ENCODE measurements around the gene DPF3.
A peak's percentile ranks its signal among the peaks of the same experiment; 100 is the strongest.

DPF3 gene

GRCh38 chr14:72844524-72844923 is 49.4 kb downstream of the DPF3 start:
- DNase-seq = no peak

GRCh38 chr14:72839753-72840607 is 53.9 kb downstream of the DPF3 start:
- DNase-seq = no peak

GRCh38 chr14:72839351-72839750 is 54.5 kb downstream of the DPF3 start:
- DNase-seq = no peak

- DNase-seq = no peak
Measured at GRCh38 chr14:72836085-72836484, 57.8 kb downstream of the DPF3 start.

- no peak for DNase-seq
Measured at GRCh38 chr14:72833174-72833573, 60.7 kb downstream of the DPF3 start.

- no peak for DNase-seq
Measured at GRCh38 chr14:72830786-72831594, 62.9 kb downstream of the DPF3 start.

- DNase-seq = no peak
Measured at GRCh38 chr14:72830356-72830755, 63.5 kb downstream of the DPF3 start.

GRCh38 chr14:72828604-72829003 is 65.3 kb downstream of the DPF3 start:
- no peak for DNase-seq

GRCh38 chr14:72826039-72826438 is 67.9 kb downstream of the DPF3 start:
- DNase-seq = no peak

- DNase-seq = no peak
Measured at GRCh38 chr14:72825486-72825885, 68.4 kb downstream of the DPF3 start.

GRCh38 chr14:72824051-72824450 is 69.8 kb downstream of the DPF3 start:
- DNase-seq = no peak

GRCh38 chr14:72822946-72823611 is 70.8 kb downstream of the DPF3 start:
- DNase-seq = peak in 1 of 58 donors; percentile 7

GRCh38 chr14:72818998-72819397 is 74.9 kb downstream of the DPF3 start:
- no peak for DNase-seq

- DNase-seq = no peak
Measured at GRCh38 chr14:72816287-72816686, 77.6 kb downstream of the DPF3 start.

GRCh38 chr14:72815430-72815829 is 78.5 kb downstream of the DPF3 start:
- DNase-seq = no peak

- DNase-seq = peak in 51 of 58 donors; percentile 15 to 81 (median 56)
Measured at GRCh38 chr14:72812292-72812851, 81.5 kb downstream of the DPF3 start.

GRCh38 chr14:72810201-72810600 is 83.7 kb downstream of the DPF3 start:
- DNase-seq = no peak

GRCh38 chr14:72809063-72809462 is 84.8 kb downstream of the DPF3 start:
- DNase-seq = no peak

- peak in 1 of 58 donors; percentile 24 for DNase-seq
Measured at GRCh38 chr14:72808564-72808963, 85.3 kb downstream of the DPF3 start.

- no peak for DNase-seq
Measured at GRCh38 chr14:72802588-72802946, 91.3 kb downstream of the DPF3 start.

GRCh38 chr14:72801836-72802587 is 91.9 kb downstream of the DPF3 start:
- no peak for DNase-seq
